HT1080 (cell line): ENCODE results near the gene TSFM. TPM values are rescaled to one million over a fixed set of nuclear protein-coding genes. Genes with fewer than 3 reads are reported as not detected.

Experiments used
- DNase-seq: peaks from one replicate; pipeline ENCODE4 v3.0.0-alpha.2; 2015; ENCODE audit warnings: low read depth
- polyA plus RNA-seq, 2 experiments: library from polyadenylated mRNA; depleted of rRNA; stranded (reverse); fragments of >200 nt; gene quantifications; 2 replicates each; pipeline ENCODE4 v1.2.3, GENCODE V29; 2015
- total RNA-seq: library from RNA; depleted of rRNA; stranded (reverse); fragments of >200 nt; shearing (Covaris generic); gene quantifications from 2 replicates; pipeline ENCODE4 v1.2.3, GENCODE V29; 2014; rRNA removed

Gene TSFM
- 55.0 and 57.6 TPM in 2 replicates for total RNA-seq
- polyA plus RNA-seq (2015; cell fraction: cytosol; rRNA removed): 33.4 and 46.3 TPM in 2 replicates
- polyA plus RNA-seq (2015; cell fraction: nucleus; rRNA removed): 30.0 and 37.5 TPM in 2 replicates

DNA sequence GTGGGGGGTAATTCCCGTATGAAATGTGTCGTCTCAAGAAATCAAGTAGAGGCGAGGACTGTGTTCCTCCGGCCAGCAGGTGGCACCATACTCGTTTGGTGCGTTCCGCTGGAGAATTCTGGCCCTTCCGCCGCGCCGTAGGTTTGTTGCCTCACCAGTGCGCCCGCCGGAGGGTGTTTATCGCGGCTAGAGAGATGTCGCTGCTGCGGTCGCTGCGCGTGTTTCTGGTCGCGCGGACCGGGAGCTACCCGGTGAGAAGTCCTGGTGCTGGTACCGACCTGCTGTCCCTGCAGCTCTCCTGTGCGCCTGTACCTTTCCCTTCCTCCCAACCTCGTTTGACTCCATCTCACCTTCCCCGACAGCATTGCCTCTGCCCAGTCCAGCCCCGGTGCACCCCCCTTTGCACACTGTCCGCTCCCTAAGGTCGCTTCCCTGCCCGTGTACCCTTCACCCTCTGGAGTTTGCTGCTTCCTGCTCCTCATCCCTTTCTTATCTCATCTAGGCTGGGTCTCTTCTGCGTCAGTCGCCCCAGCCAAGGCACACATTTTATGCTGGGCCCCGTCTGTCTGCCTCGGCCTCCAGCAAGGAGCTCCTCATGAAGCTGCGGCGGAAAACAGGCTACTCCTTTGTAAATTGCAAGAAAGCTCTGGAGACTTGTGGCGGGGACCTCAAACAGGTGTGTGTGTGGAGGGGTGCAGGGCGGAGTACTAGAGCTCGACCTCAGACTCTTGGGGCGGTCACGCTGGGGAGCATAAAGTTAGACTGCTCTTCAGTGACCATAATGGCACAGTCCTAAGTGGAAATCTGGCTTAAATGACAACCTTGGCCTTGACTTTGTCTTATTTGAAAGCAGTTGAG is at the start of gene TSFM:
Gene TSFM, plus strand, starts transcription at position 180 of the 858 bp plus-strand sequence. Its CDS starts 15 bp downstream, at position 195.
- DNase-seq: peak; percentile 84

DNA sequence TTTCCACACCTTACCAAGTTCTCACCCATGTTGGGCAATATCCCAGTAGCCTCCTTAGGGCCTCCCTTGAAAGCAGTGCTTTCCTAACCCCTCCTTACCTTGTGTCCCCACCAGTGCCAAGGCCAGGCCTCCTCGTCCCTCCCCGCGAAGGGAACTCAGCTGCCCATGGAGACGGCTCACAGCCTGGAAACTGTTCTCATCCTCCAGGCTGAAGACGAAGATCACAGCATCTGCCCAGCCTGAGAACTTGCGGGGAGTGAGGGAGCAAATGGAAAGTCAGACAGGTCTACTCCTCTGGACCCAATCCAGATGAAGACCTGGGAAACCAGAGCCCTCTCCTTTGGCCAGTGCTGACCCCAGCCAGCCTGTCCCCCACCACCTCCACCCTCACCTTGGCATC is 48.7 kb upstream of the TSFM start:
- DNase-seq: no peak

- no peak for DNase-seq
Observed at GRCh38 chr12:57734591-57734990, 48.0 kb upstream of the TSFM start.

DNA sequence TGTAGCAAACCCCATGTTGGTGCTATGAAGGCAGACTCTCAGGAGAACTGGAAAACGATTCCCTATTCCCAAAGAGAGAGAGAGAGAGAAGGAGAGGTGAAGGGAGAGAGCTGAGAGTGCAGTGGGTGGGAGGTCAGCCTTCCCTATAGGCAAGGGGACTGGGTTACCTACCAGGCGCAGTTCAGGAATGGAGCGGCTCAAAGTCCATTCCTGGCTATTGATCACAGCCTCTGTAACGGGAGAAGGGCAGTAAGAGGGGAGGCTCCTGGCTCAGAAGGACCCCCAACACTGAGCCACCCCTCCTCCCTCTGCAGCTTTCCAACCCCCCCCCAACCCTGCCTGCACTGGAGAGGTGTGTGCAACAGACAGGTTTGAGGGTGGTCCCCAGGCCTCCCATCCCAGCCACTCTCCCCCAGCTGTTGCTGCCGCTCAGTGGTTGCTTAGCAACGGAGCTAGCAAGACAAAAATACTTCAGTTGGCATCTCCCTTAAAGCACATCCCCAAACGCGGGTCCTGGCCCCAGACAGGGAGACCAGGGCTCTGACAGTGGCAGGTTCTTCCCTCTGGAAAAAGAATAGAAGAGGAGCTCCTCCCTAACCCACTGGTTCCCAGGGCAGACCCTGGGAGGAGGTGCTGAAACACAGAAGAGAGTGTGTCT is 47.3 kb upstream of the TSFM start:
- DNase-seq: no peak

DNA sequence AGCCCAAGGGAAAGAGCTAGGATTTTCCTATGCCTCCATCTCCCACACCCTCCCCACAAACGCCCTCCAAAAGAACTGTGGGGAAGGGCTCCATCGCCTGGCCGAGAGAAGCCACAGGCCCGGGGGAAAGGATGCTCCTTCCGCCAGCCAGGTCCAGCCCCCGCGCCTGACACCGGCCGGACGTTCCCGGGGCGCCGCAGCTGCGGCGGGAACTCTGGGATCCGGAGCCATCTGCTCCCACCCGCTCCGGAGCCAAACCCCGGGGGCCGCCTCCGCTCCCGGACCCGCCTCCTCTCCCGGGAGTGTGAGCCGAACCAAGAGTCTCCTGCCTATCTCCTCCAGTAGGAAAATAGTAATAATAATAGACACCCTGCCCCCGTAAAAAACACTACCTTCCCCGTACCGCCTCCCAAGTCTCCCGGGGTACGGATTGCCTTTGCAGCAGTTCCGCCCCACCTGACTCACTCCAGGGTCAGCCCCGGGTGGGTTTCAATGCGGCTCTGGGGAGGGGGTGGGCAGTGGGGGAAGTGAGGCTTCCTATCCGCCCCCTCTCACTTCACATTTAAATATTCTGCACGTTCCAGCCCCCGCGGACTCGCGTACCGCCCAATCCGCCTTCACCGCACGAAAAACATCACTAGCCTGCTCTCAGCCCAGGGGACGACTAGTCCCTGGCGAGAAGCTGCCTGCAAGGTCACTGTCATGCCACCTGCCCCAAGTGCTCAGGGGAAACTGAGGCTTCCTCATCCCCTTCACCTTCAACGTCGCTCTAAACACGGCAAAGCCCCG is 46.4 kb upstream of the TSFM start:
- peak; percentile 62 for DNase-seq

GRCh38 chr12:57736741-57737466 is 45.7 kb upstream of the TSFM start:
- DNase-seq: no peak

GRCh38 chr12:57737467-57738460 is 44.8 kb upstream of the TSFM start:
- no peak for DNase-seq

DNA sequence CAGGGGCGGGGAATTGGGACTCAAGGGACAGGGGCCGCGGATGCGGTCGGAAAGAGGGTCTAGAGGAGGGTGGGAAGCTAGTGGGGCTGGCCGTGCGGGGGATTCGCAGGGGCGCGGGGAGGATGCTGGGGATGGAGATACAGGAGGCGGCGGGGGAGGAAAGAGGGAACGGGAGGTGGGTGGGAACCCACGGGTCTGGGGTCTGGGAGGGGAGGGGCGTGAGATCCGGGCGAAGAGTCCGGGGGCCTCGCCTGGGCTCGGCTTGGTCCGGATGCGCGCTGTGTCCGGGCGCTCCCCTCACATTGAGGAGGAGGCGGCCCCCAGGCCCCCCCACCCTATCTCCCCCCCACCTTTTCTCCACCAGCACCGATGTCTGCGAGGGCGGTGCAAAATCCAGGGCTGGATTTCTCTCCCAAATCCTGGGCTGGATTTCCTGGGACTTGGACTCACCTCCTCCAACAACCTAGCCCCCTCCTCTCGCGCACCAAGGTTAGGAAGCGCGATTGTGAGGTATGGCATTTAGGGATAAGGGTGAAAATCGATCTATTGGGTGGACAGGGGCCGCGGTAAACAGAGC is 43.8 kb upstream of the TSFM start, which contains the start of gene AGAP2:
Gene AGAP2, minus strand, starts transcription at position 82 of the 577 bp plus-strand sequence. CDS start 496 bp downstream, outside the sequence.
- DNase-seq: peak; percentile 44

DNA sequence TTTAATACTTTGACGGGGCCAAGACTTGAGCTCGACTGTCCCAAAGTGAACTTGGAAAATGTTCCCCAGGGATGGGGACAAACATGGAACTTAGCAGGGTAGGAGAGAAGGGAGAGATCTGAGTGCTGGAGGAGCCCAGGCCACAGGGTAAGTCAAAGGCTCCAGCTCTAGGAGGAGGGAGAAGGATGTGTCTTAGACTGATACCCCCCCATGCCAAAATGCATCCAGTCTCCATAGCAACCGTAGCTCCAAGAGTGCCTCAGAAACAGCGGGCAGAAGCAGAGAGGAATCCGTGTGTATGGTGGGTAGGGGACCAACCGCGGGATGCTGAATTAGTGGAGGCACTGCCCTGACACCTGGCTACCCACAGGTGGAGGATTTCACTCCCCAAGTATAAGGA is 43.2 kb upstream of the TSFM start:
- DNase-seq: no peak

- DNase-seq: no peak
Observed at GRCh38 chr12:57739914-57740538, 42.6 kb upstream of the TSFM start.

DNA sequence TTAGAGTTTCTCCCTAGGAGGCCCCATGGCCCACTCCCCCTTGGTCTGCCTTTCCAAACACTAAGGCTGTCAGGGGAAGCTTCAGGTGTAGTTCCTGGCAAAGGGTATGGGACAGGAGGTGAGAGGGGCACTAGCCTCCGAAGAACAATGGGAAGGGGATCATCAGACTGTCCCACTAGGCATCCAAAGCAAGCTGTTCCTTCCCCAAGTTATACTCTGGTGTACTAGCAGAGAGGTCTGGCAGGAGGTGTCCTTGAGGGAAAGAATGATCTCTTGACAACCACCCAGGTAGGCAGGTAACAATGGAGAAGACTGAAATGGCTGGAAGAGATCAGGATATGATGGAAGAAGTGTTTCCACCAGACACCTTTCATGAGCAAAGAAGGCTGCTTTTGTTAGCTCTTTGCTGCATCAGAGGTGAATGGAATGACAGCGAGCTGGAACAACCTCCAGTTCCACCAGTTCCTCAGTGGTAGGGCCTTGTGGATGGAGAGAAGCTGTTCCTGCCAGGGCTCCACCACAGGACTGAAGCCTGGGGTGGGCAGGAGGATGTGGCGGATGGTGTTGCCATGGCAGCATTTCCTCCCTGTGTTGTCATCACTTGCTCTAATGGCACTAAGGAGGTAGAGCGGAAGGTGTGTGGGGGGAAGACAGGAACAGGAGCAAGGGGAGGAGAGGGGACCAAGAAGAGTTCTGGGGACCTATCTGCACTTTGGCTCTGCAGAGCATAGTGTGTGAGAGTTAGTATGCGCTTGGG is 41.8 kb upstream of the TSFM start:
- DNase-seq: peak; percentile 73

DNA sequence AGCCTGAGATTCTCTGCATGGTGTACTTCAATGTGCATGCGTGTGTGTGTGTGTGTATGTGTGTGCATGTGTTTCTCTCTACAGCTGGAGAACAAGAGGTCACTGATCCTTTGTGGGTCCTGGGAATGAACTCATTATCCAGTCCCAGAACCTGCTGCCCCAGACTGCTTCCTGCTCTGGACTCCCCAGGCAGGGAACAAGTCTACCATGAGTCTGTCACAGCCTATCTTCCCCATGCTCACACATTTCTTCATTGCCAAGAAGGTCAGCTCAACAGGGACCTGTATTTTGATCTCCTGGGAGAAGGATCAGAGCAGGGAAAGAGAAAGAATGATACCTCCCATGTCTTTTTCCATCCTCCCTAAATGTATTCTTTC is 41.2 kb upstream of the TSFM start:
- no peak for DNase-seq

DNA sequence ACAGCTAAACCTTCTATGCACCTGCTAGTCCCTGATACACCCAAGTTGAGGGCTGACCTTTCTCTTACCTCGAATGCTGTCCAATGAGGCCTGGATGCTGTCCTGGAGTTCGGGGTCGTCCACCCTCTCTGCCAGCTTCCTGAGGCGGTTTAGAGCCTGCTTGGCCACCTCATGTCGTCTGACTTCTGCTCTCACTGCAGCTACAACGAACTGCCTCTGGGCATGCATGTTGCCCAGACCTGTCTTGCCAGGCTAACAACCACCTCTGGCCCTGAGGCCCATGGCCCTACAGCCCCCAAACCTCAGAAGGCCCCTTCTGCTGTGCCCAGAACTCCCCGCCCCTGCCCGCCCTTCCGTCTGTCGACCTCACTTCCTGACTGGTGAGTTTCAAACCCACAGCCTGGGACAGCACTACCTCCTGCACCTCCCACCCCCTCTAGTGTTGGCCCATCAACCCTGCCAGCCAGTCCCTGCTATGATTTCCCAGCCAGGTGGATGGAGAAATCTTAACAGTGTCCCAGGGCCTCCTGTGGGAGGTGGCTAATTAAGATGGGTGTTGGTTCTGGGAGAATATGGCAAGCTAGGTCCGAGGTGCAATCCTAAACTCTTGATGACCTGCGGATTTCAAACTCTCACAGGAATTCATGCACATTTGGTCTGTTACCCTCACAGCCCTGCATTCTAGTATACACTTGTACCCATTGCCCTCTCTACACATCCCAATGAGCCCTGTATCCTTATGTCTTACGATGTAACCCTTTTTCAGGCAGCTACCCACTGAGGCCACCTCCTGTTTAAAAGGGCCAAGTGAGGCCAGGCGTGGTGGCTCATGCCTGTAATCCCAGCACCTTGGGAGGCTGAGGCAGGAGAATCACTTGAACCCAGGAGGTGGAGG is 40.5 kb upstream of the TSFM start:
- DNase-seq: peak; percentile 68

GRCh38 chr12:57743769-57744168 is 38.8 kb upstream of the TSFM start:
- DNase-seq: no peak

DNA sequence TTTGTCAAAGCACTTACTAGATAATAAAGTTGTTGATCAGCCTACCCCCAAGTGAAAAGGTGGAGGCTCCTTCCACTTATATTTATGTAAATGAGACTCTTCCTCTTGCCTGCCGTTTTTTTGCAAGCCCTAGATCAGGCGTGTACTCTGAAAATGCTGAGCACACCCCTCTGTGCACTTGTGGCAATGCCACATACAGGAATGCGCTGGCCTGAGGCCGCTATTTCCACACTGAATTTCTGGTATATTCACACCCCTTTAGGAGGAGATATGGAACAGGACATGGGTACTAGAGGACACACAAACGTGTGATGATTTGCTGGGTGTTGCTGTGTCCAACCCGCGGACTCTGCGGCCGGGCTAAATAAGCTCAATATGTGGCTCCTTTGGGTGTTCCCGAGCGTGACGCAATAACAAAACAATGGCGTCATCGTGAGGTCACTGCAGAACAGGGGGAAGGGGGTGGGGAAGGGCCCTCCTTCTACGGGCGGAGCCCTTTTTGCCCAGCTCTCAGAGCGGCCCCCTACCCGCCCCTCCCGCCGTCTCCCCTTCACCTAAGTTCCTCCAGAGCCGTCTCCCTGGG is 38.3 kb upstream of the TSFM start:
- no peak for DNase-seq

GRCh38 chr12:57744777-57745484 is 37.7 kb upstream of the TSFM start, which contains the start of gene TSPAN31:
TSS of gene TSPAN31 (plus strand) at chr12:57745039. CDS start at chr12:57745155, 116 bp downstream.
- DNase-seq: peak; percentile 97
